ENCODE results near the gene TFAM.

DNA sequence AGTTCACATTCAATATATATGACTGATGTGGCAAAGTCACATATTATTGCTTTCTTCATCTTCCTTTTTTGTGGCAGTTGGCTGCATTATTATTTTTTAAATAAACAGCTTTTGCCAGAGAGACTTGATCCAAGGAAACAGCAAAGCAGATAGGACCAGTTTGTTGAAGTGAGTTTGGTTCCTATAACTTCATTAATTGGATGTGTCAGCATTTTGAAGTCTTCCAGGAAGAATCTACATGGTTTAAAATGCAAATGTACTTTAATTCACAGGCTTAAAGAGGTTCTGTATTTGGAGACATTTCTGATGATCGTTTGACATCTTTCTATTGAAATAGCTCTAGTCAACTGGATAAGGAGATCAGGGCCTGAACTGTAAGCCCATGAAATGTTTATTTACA lies 37.2 kb upstream of the TFAM start:
- TF ChIP-seq YY1 (IDR thresholded peaks at IDR 0.05; ENCODE audit: extremely low read depth, insufficient replicate concordance, low read depth, low read length) (no peak), CTCF (IDR thresholded peaks at IDR 0.05 in 2 of 3, conservative IDR thresholded peaks at IDR 0.05 in 1 of 3; ENCODE audit: borderline replicate concordance in 1 of 3, insufficient read depth in 1 of 3, low read depth in 2 of 3, low read length in 2 of 3) (no peak), EZH2phosphoT487 (IDR thresholded peaks at IDR 0.05; ENCODE audit: borderline replicate concordance) (no peak), FOSL1 (IDR thresholded peaks at IDR 0.05; ENCODE audit: low read depth) (no peak), SRF (IDR thresholded peaks at IDR 0.05; ENCODE audit: low read depth) (no peak), REST (IDR thresholded peaks at IDR 0.05; ENCODE audit: low read depth) (no peak), POLR2A (IDR thresholded peaks at IDR 0.05; ENCODE audit: borderline replicate concordance, extremely low read depth, insufficient read depth, insufficient read length) (no peak), POLR2AphosphoS5 (IDR thresholded peaks at IDR 0.05; ENCODE audit: low read depth, low read length) (no peak), SIN3A (IDR thresholded peaks at IDR 0.05; ENCODE audit: low read depth) (no peak), EZH2 (IDR thresholded peaks at IDR 0.05) (no peak), RAD21 (IDR thresholded peaks at IDR 0.05; ENCODE audit: low read depth) (no peak), MAX (IDR thresholded peaks at IDR 0.05) (no peak)

Data from HCT116 (cell line).